Activated CD8-positive, alpha-beta memory T cell treated with anti-CD3 and anti-CD28 coated beads, Interleukin-2, amount 10 ng/mL, durations not matched to agents 7 days and 5 days (primary cell): ENCODE measurements around the gene TOLLIP. TPM values are rescaled to one million over a fixed set of nuclear protein-coding genes. Genes with fewer than 3 reads are reported as not detected.

Experiments used
- ATAC-seq: fragments of 150-1000 bp; cut with Tn5 transposase; one replicate; pipeline ENCODE4 v1.10.0; 2021; ENCODE audit warnings: moderate library complexity
- CTCF ChIA-PET: fragments of 350-600 bp; sonication (Branson Sonifier 250); formaldehyde crosslinking; loops from one replicate; lab custom pipeline; 2021; ENCODE audit warnings: antibody characterized with exemption; lab: Charles Lee
- DNase-seq: peaks from one replicate; pipeline ENCODE4 v3.0.0-alpha.2; 2020
- H3K27ac Mint-ChIP-seq: one replicate; pipeline ENCODE4 v1.8.0; 2021; ENCODE audit warnings: mild to moderate bottlenecking, mixed read lengths
- H3K27me3 Mint-ChIP-seq: one replicate; pipeline ENCODE4 v1.8.0; 2021; ENCODE audit warnings: mixed read lengths
- H3K36me3 Mint-ChIP-seq: one replicate; pipeline ENCODE4 v1.8.0; 2021; ENCODE audit warnings: mild to moderate bottlenecking, mixed read lengths
- H3K4me1 Mint-ChIP-seq: one replicate; pipeline ENCODE4 v1.8.0; 2021; ENCODE audit warnings: mixed read lengths
- H3K4me3 Mint-ChIP-seq: one replicate; pipeline ENCODE4 v1.8.0; 2021; ENCODE audit warnings: mild to moderate bottlenecking, moderate library complexity, mixed read lengths
- H3K9me3 Mint-ChIP-seq: one replicate; pipeline ENCODE4 v1.8.0; 2022; ENCODE audit warnings: low read depth, mixed read lengths
- total RNA-seq, 2 experiments: library from RNA; stranded (reverse); gene quantifications; one replicate each; pipeline ENCODE4 v1.2.3, GENCODE V29; 2021

TOLLIP gene
- total RNA-seq, 2 experiments from 2014 or later = 33.3 to 35.8 TPM

DNA sequence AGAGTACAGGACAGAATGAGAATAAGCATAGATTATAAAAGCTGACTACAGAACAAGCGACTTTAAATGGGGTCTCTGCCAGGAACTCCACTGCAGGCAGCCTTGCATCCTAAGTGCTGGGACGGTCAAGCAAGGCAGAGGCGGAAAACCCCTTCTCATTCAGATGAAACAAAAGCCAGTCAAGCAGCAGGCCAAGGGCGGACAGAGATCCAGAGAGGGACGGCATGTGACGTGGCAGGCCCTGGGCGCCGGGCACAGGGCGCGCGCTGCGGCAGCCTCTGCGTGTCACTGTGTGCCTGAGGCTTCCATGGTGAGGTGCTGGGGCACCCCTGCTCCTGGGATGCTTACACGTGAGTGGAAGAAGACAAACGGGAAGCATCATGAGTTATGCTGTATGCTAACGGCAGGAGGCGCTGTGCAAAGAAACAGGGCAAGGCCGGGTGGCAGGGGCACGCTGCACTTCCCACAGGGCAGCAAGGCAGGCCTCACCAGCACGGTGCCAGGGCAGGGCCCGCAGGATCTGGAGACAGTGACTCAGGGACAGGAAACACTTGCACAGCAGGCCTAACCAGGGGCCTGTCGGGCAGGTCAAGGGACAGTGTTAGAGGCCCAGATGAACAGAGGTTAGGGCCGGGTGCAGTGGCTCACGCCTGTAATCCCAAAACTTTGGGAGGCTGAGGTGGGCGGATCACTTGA is 6.2 kb downstream of the TOLLIP start:
- ATAC-seq = no peak
- Mint-ChIP-seq H3K4me1 (peaks cover 14% of the 10 kb centered on the region), H3K9me3 (no peaks in the 10 kb centered on the region), H3K36me3 (no peaks in the 10 kb centered on the region), H3K4me3 (no peak overlapping the region), H3K27me3 (no peaks in the 10 kb centered on the region), H3K27ac (no peak overlapping the region)
- DNase-seq = no peak
- CTCF ChIA-PET = no interaction called here

DNA sequence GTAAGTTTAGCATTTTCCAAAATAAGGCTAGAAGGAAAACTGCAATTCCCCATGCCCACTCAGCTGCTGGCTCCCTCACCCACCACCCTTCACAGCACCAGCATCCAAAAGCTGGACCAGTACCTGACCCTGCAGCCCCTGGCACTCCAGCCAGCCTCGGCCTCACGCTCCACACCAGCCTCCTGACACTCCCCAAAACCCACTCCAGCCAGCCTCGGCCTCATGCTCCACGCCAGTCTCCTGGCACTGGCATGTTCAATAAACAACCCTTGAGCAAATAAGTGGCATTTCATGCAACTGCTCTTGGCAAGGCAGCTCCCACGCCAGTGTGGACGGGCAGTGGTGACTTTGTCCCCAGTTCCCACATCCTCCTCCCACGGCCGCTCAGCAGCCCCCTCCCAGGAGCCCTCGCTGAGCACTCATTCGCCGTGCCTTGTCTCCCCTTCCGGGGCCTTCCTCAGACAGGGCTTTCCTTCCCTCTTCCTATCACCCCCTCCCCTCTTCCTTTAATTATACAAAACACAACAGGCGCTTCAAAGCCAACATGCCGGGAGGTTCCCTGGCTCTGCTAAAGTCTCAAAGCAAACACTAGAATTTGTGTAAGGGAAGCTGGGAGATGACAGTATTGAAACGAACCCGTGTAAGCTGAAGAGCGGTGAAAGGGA is 6.8 kb downstream of the TOLLIP start:
- Mint-ChIP-seq H3K27me3 (no peaks in the 10 kb centered on the region), H3K9me3 (no peaks in the 10 kb centered on the region), H3K4me3 (no peak overlapping the region), H3K36me3 (no peaks in the 10 kb centered on the region), H3K4me1 (peaks cover 7% of the 10 kb centered on the region), H3K27ac (no peak overlapping the region)
- CTCF ChIA-PET = interaction anchor here (1.0 kb wide), 1 partner anchor 9 kb away, joined by 3 read pairs; no protein-coding TSS in a partner anchor
- DNase-seq (no peak), ATAC-seq (no peak)

DNA sequence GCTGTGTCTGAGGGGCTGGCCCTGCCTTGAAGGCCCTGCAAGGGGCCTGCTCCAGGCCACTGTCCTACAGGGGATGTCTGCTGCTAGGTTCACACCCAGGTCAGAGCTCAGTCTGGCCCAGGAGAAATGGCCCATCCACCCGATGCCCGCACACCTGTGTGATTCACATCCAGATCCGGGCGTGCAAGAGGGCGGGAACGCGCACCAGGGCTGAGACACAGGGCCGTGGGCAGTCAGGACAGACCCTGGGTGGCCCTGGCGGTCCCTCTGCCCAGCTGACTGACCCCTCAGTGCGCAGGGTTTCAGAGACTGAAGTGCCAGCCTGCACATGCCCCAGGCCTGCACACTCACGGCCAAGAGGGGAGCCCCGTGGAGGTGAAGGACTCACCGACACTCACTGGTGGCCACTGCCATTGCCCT is 7.4 kb downstream of the TOLLIP start:
- no peak overlapping the region for H3K4me3 Mint-ChIP-seq
- H3K27ac Mint-ChIP-seq = no peak overlapping the region
- H3K27me3 Mint-ChIP-seq = no peaks in the 10 kb centered on the region
- ATAC-seq (no peak), DNase-seq (no peak)
- no peaks in the 10 kb centered on the region for H3K36me3 Mint-ChIP-seq
- CTCF ChIA-PET = interaction anchor here (1.0 kb wide), 1 partner anchor 9 kb away, joined by 3 read pairs; no protein-coding TSS in a partner anchor
- no peaks in the 10 kb centered on the region for H3K9me3 Mint-ChIP-seq
- peaks cover 2% of the 10 kb centered on the region for H3K4me1 Mint-ChIP-seq

DNA sequence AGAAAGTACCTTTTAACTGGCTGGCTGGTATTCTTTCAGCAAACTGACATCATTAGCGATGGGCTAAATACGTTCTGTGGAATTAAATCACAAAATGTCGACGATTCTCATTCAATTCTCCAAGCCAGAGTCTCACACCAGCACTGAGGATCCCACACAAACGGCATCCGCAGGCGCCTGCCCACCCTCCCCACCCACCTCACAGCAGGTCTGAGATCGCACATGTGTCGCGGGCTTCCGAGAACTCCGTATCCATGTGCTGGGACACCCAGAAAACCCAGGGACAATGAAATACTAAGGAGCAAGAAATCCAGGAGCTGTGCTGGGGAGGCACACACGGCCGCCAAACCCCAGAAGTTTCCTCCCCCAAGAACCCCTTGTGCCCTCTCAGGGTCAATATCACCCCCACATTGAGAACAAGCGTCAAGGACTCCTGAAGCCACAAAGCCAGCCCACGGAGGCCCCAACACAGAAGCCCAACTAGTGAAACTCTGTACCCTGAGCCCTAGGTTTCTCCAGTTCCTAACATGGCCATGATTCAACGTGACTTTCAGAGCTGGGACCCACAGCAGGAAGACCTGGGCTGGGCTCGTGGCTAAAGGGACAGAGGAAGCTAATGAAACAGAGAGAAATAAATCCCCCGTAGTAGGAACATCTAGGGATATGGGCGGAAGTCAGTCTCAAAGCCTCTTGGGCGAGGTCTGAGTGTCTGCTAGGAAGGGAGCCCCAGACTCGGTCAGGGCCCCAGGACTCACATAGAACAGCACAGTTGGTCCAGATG is 8.0 kb downstream of the TOLLIP start:
- Mint-ChIP-seq H3K4me1 (peaks cover 1% of the 10 kb centered on the region), H3K4me3 (no peak overlapping the region), H3K9me3 (no peaks in the 10 kb centered on the region), H3K27ac (no peak overlapping the region), H3K36me3 (no peaks in the 10 kb centered on the region), H3K27me3 (no peaks in the 10 kb centered on the region)
- DNase-seq (no peak), ATAC-seq (no peak)
- CTCF ChIA-PET = no interaction called here

DNA sequence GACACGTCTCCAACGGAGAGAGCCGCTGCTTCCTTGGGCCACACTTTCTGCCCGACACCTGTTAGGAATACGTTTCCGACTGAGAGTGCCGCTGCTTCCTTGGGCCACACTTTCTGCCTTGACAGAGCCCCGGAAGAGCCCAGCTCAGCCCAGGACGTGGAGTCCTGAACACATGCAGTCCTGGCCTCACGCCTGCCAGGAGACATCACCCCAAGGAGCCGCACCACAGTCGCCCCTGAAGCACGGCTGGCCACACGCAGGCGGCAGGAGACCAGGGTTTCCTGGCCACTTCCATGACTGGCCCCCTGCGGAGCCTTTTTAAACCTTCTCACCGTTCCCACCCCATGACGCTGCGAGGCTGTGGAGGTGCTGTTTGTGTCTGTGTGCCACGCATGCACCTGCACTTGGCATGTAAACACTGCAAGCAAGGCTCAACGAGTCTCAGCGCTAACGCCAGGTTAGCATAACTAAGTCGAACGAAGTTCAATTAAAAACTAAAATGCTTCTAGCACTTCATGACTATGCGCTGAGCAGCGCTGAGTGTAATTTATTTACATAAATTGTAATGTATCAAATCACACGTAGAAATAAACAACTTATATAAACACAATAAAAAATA is 8.8 kb downstream of the TOLLIP start:
- H3K9me3 Mint-ChIP-seq = no peaks in the 10 kb centered on the region
- no peak overlapping the region for H3K27ac Mint-ChIP-seq
- peaks cover 1% of the 10 kb centered on the region for H3K4me1 Mint-ChIP-seq
- H3K27me3 Mint-ChIP-seq = no peaks in the 10 kb centered on the region
- no peaks in the 10 kb centered on the region for H3K36me3 Mint-ChIP-seq
- H3K4me3 Mint-ChIP-seq = no peak overlapping the region
- DNase-seq (no peak), ATAC-seq (no peak)
- CTCF ChIA-PET = no interaction called here

DNA sequence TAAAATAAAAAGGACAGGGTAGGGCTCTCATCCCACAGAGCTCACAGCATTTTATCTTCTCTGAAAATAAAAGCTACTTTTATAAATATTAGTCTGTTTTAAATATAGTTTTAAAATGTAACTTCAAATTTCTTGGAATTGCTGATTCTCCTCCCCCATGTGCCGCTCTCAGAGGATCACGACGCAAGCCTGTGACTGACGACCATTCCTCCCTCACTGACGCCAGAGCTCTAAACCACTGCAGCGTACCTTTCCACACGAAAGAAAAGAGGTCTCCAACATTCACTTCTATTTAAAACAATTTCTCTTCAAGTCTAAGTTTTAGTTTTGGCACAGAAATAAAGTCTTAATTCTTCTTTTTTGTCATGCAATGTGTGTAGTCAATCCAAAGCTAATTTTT is 9.3 kb downstream of the TOLLIP start:
- CTCF ChIA-PET = no interaction called here
- H3K4me3 Mint-ChIP-seq = no peak overlapping the region
- H3K27ac Mint-ChIP-seq = no peak overlapping the region
- ATAC-seq = no peak
- no peaks in the 10 kb centered on the region for H3K9me3 Mint-ChIP-seq
- DNase-seq = no peak
- H3K36me3 Mint-ChIP-seq = no peaks in the 10 kb centered on the region
- H3K27me3 Mint-ChIP-seq = no peaks in the 10 kb centered on the region
- H3K4me1 Mint-ChIP-seq = peaks cover 1% of the 10 kb centered on the region

DNA sequence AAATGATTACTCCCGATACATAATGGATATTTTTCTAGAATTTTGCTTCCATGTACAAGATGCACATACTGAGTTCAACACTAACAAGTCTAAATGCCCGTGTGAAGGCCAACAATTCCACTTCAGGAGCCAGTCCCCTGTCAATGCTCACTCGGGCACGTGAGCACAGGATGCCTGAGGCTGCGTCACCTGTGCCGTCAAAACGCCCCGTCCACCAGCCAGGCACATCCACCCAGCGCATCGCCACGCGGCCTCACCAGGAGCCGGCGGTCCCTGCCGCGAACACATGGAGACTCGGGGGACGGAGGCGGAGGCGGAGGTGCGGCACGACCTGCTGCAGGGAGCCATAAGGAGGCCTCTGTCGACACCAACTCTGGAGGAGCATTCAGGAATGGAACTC is 9.8 kb downstream of the TOLLIP start:
- H3K27me3 Mint-ChIP-seq = no peaks in the 10 kb centered on the region
- peak; percentile 35 for DNase-seq
- ATAC-seq = no peak
- no peaks in the 10 kb centered on the region for H3K9me3 Mint-ChIP-seq
- CTCF ChIA-PET = no interaction called here
- H3K27ac Mint-ChIP-seq = no peak overlapping the region
- H3K4me1 Mint-ChIP-seq = peaks cover 1% of the 10 kb centered on the region
- no peaks in the 10 kb centered on the region for H3K36me3 Mint-ChIP-seq
- no peak overlapping the region for H3K4me3 Mint-ChIP-seq

DNA sequence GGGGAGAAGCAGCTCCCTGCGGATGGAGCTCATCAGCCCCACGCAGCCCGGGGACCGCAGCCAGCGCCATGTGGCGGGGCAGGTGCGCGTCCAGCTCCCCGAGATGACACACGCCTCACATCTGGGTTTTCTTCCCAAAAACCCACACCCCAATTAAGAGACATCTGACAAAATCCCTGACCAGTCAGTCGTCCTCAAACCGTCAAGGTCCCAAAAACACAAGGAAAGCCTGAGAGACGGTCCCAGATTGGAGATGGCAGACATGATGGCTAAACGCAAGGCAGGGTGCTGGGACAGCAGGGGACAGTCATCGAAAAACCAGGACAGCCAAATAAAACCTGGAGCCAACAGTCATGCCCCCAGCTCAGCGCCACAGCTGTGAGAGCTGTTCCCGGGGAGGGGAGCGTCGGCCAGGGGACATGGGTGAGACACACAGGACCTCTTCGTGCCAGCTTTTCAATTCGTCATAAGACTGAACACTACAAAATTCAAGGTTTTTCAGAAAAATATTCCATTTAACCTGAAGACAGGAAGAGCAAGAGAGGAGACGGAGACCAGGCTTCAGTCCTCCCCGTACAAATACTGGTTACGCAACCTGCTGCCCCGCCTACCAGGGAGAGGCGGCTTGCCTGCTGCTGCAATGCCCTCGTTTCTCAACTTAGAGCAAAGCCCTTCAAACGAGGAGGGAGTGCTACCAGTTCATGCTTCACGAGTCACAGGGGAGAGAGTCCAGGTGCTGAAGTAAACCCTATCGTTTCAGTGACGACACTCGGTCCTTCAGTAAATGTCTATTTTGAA is 10.5 kb downstream of the TOLLIP start:
- Mint-ChIP-seq H3K4me1 (peaks cover 1% of the 10 kb centered on the region), H3K27me3 (no peaks in the 10 kb centered on the region), H3K4me3 (no peak overlapping the region), H3K36me3 (no peaks in the 10 kb centered on the region), H3K27ac (no peak overlapping the region), H3K9me3 (no peaks in the 10 kb centered on the region)
- ATAC-seq = no peak
- peak; percentile 19 for DNase-seq
- CTCF ChIA-PET = no interaction called here

DNA sequence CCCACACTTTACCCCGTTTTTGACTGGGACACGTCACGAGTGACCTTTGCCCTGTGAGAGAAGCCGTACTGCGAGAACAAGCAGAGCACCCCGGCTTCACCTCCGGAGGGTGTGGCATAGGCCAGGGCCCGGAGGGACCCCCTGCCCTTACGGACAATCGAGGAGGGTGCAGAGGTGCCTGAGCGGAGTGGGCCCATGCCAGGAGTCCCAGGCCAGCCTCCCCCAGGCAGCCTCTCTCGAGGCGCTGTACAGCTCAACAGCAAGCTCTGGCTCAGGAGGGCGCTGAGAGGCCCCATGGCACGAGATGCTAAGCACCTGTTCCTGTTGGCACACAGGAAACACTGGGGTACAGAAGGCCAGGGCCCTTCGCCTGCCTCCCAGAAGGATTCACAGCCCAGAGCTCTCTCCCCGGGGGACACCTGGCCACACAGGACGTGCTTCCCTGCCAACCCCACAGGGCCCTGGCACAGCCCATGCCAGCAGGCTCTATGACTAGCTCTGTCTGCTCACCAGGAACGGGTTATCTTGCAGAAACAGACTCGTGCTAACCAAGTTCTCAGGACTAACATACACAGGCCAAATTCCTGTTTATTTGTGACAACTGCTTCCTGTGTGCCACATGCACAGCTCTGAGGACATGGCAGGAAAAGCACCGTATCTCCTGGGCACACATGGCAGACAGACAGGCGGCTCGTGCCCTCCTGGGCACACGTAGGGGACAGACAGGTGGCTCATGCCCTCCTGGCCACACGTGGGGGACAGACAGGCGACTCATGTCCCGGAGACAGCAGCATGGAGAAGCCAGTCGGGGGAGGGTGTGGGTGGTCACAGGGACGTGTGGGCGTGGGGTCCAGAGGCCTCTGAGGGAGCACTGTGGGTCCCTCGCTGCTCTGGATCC is 11.6 kb downstream of the TOLLIP start:
- Mint-ChIP-seq H3K4me1 (no peaks in the 10 kb centered on the region), H3K27ac (no peak overlapping the region), H3K36me3 (no peaks in the 10 kb centered on the region), H3K27me3 (no peaks in the 10 kb centered on the region), H3K9me3 (no peaks in the 10 kb centered on the region), H3K4me3 (no peak overlapping the region)
- no peak for DNase-seq
- no peak for ATAC-seq
- CTCF ChIA-PET = no interaction called here

DNA sequence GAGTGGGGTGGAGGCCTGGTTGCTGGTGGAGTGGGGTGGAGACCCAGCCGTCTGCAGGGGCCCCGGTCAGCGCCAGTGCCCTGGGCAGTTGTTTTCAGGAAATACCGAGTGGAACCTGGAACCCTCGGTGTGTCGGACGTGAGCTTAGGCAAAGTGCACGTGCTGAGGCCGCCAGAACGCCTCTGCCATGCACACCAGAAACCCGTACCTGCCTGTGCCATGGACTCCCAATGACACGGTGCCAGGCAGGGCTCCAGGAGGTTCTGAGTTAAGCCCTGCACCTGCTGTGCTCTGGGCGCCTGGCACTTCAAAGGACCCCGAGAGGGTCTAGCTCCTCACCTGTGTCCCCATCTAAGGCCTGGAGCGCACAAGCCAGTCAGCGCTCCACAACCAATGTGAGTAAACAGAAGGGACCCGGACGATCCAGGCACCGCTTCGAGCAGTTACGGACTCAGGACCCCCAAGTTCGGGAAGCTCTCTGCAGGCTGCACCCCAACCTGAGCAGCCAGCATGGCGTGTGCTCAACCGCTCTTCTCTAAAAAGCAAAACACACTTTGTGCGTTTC is 12.3 kb downstream of the TOLLIP start:
- ATAC-seq (no peak), DNase-seq (no peak)
- H3K27me3 Mint-ChIP-seq = no peaks in the 10 kb centered on the region
- CTCF ChIA-PET = no interaction called here
- no peaks in the 10 kb centered on the region for H3K36me3 Mint-ChIP-seq
- no peaks in the 10 kb centered on the region for H3K4me1 Mint-ChIP-seq
- H3K4me3 Mint-ChIP-seq = no peak overlapping the region
- H3K27ac Mint-ChIP-seq = no peak overlapping the region
- no peaks in the 10 kb centered on the region for H3K9me3 Mint-ChIP-seq

DNA sequence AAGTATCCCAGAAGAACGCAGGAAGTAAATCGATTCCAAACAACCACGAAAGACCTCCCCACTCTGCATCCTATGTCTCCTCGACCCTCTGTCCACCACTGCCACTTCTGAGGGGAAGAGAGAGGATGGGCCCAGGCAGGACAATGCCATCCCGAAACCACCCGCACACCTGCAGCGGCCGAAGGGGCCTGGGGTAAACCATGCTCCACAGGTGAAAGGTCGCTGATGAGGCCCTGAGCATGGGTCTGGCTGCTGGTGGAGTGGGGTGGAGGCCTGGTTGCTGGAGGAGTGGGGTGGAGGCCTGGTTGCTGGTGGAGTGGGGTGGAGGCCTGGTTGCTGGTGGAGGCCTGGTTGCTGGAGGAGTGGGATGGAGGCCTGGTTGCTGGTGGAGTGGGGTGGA is 13.1 kb downstream of the TOLLIP start:
- no peak for ATAC-seq
- no peak overlapping the region for H3K4me3 Mint-ChIP-seq
- H3K36me3 Mint-ChIP-seq = no peaks in the 10 kb centered on the region
- H3K27ac Mint-ChIP-seq = no peak overlapping the region
- H3K9me3 Mint-ChIP-seq = no peaks in the 10 kb centered on the region
- no peak for DNase-seq
- no peaks in the 10 kb centered on the region for H3K27me3 Mint-ChIP-seq
- CTCF ChIA-PET = no interaction called here
- no peaks in the 10 kb centered on the region for H3K4me1 Mint-ChIP-seq

DNA sequence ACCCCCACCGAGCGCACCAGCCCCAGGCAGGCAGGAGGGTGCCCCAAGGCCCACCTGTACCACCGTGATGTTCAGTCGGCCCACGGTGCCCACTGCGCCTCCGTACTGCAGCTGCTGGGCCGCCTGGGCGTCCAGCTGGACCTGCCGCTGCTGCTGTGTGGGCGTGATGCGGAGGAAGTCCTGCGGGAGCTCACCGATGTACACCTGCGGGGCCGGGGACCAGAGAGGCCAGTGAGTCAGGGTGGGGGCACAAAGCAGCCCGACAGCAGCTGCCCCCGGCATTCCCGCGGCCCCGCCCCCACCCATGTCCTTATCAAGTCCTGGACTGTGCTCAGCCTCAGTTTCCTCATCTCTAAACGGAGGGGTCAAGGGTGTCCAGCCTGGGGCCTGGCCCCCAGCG is 13.8 kb downstream of the TOLLIP start:
- Mint-ChIP-seq H3K27me3 (no peaks in the 10 kb centered on the region), H3K9me3 (no peaks in the 10 kb centered on the region), H3K36me3 (no peaks in the 10 kb centered on the region), H3K4me3 (no peak overlapping the region), H3K27ac (no peak overlapping the region), H3K4me1 (no peaks in the 10 kb centered on the region)
- no peak for ATAC-seq
- no peak for DNase-seq
- CTCF ChIA-PET = no interaction called here
